MM.1S (cell line): ENCODE measurements around the gene TMPRSS13.

Experiments used
- EZH2 ChIP-seq: fragments of 300-600 bp; sonication (generic); optimal IDR thresholded peaks from 2 replicates; pipeline ENCODE3; 2017; ENCODE audit warnings: low read depth, mild to moderate bottlenecking, antibody characterized with exemption, low read length, mixed read lengths
- TF ChIP-seq, protein P1 (sequence below): fragments of 300-600 bp; sonication (generic); IDR thresholded peaks from 2 replicates; pipeline ENCODE4 v1.5.1; 2016; ENCODE audit warnings: antibody characterized with exemption, low read length, mixed read lengths

GRCh38 chr11:117976445-117976844 lies 47.2 kb upstream of the TMPRSS13 start:
- TF ChIP-seq EZH2: no peak
- TF ChIP-seq, protein P1, sequence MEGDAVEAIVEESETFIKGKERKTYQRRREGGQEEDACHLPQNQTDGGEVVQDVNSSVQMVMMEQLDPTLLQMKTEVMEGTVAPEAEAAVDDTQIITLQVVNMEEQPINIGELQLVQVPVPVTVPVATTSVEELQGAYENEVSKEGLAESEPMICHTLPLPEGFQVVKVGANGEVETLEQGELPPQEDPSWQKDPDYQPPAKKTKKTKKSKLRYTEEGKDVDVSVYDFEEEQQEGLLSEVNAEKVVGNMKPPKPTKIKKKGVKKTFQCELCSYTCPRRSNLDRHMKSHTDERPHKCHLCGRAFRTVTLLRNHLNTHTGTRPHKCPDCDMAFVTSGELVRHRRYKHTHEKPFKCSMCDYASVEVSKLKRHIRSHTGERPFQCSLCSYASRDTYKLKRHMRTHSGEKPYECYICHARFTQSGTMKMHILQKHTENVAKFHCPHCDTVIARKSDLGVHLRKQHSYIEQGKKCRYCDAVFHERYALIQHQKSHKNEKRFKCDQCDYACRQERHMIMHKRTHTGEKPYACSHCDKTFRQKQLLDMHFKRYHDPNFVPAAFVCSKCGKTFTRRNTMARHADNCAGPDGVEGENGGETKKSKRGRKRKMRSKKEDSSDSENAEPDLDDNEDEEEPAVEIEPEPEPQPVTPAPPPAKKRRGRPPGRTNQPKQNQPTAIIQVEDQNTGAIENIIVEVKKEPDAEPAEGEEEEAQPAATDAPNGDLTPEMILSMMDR: no peak
